IPS-18c (cell line): Measurements from ENCODE around the gene SKP1.

Source experiments
- H3K4me3 ChIP-seq: 2 replicates; pipeline ENCODE4 v1.7.0; 2013; ENCODE audit warnings: low read depth, mild to moderate bottlenecking, low read length, moderate library complexity; ENCODE audit not compliant: insufficient read depth
- H3K9me3 ChIP-seq: one replicate; pipeline ENCODE4 v1.6.1; 2013; ENCODE audit warnings: mild to moderate bottlenecking, low read length, moderate library complexity; ENCODE audit not compliant: control insufficient read depth, insufficient read depth

SKP1 gene

DNA sequence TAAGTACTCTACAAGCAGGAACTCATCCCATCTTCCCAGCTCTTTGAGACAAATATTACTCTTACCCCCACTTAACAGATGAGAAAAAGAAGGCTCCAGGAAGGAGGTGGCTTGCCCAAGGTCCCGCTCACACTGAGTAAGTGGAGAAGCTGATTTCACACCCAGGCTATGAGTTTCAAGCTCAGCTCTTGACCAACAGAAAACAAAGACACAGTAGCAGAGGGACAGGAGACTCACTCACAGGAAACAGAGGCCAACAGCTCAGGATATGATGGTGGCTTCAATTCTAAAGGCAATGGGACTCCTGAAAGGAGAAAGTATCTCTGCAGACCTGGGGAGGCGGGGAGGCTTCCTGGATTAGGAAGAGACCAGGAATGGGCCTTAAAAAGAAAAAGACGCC lies 69.0 kb downstream of the SKP1 start:
- Histone ChIP-seq H3K9me3 (no peaks in the 10 kb centered on the region), H3K4me3 (no peak overlapping the region)

DNA sequence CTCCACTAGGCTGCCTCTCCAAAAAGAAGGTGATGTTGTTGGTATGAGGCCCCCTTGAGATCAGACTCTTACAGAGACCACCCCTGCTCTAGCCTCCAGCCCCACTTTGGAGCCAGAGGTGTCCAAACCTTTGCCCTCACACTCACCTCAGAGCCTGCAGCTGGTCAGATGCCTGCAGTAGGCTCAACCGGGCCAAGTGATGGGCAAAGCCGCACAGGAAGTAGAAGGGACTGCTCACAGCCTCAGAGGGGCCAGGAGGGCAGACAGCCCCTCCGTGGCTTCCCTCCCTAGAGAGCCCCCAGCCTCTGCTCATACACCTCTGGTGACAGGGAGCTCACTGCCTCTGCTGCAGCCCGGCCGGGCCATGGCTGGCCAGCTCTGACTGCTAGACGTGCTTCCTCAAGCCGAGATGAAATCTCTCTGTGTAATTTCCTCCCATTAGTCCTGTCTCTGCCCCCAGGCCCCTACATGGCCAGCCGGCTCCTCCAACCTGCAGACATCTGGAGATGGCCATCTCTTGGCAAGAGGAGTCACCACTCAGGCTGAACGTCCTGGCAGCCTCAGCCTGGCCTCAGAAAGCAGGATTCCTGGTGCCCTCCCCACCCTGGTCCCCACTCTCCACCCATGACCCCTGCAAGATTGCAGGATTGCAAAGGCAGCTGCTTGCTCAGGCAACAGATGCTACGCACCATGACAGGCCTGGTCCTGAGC lies 69.6 kb downstream of the SKP1 start:
- no peak overlapping the region for H3K4me3 ChIP-seq
- H3K9me3 ChIP-seq = no peaks in the 10 kb centered on the region

DNA sequence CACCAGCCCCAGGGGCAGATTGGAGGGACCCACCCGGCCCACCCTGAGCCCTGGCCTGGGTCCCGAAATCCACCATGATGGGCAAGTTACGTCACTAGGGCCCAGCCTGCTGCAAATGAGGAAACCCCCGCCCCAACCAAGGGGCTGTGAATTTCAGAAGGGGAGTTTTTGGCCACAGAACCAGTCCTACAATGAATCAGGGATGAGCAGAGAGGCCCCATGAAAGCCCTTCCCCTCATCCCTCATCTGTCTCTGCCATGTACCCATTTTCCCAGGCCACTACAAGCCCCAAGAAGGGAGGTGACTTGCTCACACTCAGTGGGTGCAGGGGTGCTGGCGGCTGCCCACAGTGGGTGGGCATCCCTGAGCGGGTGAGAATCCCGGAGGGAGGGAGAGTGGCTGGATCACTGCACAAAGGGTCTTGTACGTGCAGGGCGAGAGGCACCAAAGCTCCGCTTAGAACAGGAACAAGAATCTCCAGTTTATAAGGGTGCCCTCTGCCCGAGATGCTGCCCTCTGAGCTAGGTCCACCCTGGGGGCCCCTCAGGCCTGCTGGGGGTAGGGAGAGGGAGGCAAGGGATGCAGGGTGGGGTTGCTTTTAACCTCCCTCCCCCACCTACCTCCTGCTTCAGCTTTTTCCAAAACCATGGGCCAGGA lies 72.6 kb downstream of the SKP1 start:
- Histone ChIP-seq H3K9me3 (no peaks in the 10 kb centered on the region), H3K4me3 (no peak overlapping the region)

DNA sequence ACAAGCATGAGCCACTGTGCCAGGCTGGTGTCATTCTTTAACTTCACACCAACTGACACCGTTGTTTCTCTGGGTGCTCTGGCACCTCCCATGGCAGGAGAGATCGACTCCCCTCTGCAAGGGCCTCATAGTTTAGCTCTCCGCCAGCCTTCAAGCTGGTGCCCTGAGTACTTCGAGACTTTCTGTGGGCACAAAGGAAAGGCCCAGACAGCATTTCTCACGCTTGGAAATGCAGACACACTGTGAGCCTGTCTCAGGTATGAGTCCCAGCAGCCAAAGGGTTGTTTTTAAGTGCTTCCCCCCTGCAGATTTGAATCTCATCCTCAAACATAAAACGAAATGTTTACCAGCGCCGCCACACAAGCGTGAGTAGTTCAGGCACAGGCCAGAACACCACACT lies 73.4 kb downstream of the SKP1 start:
- Histone ChIP-seq H3K4me3 (no peak overlapping the region), H3K9me3 (no peaks in the 10 kb centered on the region)

DNA sequence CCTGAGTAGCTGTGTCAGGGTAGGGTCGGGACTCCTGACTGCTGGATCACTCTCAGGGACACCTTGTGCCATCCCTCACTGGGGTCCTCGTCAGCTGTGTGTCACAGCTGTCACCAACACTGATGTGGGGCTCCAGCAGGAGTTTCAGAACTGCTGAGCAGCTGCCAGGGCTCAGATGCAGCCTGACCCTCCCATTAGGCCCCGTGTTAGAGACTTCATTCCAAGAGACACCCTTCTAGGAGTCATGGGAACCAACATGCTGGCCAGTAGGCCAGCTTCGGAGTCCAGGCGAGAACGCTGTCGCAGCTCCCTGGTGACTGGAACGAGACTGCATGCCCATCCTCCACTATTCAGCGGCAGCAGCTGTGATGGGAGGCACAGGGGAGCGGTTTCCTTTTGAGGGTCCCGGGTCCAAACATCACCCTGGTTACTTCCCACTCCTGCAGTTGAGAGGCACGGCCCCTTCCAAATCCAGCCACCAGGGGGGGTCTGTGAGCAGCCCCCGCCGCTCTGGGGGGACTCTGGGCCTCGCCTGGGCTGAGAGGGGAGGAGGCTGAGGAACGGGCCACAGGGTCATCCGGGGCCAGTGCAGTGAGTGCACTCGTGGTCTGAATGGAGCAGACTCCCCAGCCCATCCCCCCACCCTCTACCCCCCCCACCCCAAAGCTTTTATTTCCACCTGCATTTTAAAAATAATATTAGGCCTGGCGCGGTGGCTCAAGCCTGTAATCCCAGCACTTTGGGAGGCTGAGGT lies 74.9 kb downstream of the SKP1 start:
- H3K9me3 ChIP-seq = no peaks in the 10 kb centered on the region

DNA sequence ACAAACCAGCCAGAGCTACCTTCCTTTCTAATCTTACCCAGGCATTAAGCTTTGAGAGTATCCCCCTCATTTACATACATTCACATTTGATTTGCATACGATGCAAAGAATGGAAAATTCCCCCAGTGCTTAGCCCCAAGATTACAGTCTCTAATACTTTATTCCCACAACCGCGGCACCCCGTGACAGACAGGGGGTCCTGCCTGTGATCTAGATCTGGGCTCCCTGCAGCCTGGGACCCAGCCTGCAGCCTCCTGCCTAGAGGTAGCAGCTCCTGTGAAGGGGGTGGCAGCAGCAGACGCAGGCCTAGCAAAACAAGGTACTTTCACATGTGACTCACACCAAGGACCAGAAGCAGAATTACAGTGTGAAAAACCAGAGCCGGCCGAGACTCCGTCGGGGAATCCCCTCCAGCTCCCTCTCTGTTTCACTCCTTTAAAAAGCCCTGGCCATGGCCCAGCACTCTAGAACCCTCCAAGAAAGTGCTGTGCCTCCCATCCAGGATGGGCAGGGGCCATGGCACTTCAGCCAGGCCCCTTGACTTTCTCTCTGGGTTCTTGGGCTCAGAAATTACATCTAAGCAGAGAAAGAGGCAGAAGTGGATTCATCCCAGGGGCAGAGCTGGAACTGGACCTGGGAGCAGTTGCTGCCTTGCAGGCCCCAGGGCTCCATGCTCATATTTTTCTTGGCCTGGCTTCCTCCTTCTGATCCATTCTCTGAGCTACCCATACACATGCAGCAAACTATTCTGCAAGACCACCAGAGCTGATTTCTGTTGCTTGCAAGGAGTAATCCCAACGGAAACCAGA lies 76.3 kb downstream of the SKP1 start:
- no peak overlapping the region for H3K4me3 ChIP-seq
- H3K9me3 ChIP-seq = no peaks in the 10 kb centered on the region

More for the DNA sequence above, 74.9 kb downstream of the SKP1 start:
- no peak overlapping the region for H3K4me3 ChIP-seq

DNA sequence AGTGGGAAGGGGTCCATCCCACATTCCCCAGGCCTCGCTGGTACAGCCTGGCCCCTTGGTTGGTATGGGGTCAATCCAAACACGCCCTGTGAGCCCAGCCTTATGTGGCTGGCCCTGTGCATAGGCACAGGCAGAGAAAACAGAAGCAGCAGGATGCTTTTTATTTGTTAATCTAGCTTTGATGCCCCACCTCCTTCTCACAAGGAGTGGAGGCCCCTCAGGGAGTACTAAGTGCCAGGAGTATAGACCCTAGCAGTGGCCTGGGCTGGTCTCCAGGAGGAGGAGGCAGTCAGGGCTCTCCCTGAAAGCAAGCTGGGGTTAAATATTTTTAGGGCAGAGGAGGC lies 76.8 kb downstream of the SKP1 start:
- no peaks in the 10 kb centered on the region for H3K9me3 ChIP-seq
- H3K4me3 ChIP-seq = peak overlapping the region; percentile 5; the same call in 1 of the 2 replicates

DNA sequence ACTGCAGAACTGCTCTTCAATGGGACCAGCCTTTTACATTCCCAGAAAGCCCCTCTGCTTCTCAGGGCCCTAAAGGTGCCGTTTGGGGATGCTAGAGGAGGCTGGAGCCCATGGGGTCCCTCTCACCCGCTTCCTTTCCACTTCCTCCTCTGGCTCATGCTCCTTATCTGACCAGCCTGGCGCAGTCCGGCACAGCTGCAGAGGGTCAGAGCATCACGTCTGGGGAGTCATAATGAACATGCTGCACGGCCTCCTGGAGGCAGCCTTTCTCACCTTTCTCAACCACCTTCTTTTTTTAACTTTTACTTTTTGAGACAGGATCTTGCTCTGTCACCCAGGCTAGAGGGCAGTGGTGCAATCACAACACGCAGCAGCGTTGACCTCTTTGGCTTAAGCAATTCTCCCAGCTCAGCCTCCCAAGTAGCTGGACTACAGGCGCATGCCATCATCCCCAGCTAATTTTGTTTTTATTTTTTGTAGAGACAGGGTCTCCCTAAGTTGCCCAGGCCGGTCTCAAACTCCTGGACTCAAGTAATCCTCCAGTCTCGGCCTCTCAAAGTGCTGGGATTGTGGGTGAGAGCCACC lies 77.4 kb downstream of the SKP1 start:
- no peaks in the 10 kb centered on the region for H3K9me3 ChIP-seq
- no peak overlapping the region; the same call in 1 of the 2 replicates for H3K4me3 ChIP-seq
